ENCODE results near the gene PLEKHG7. TPM values are rescaled to one million over a fixed set of nuclear protein-coding genes. Genes with fewer than 3 reads are reported as not detected.

Gene PLEKHG7
- total RNA-seq, 2 experiments from 2014 or later = not detected

GRCh38 chr12:92673756-92674155 is 29.0 kb upstream of the PLEKHG7 start:
- H3K9me3 ChIP-seq (ENCODE audit: control insufficient read depth in 1 of 2, insufficient read depth in 1 of 2, low read length in 2 of 2) = no peaks in the 10 kb centered on the region
- H3K4me3 ChIP-seq (ENCODE audit: low read length) = no peak overlapping the region
- no peaks in the 10 kb centered on the region for H3K27me3 Mint-ChIP-seq
- no peaks in the 10 kb centered on the region for H3K27me3 ChIP-seq (ENCODE audit: control insufficient read depth in 1 of 2, insufficient read depth in 2 of 2, low read length in 2 of 2)
- no peaks in the 10 kb centered on the region for H3K36me3 Mint-ChIP-seq (ENCODE audit: low read depth)
- no peaks in the 10 kb centered on the region for H3K4me1 Mint-ChIP-seq (ENCODE audit: low read depth)
- POLR2A ChIA-PET = no interaction called here
- no peaks in the 10 kb centered on the region for H3K9me3 Mint-ChIP-seq
- no peak overlapping the region for H3K27ac Mint-ChIP-seq
- no peak overlapping the region for H3K4me3 Mint-ChIP-seq
- no peak for ATAC-seq (ENCODE audit: poor library complexity)
- H3K36me3 ChIP-seq (ENCODE audit: insufficient read depth, low read length) = no peaks in the 10 kb centered on the region
- intact Hi-C loops (cut with DNase I, micrococcal nuclease) = no loop called here
- CTCF ChIA-PET = no interaction called here
- no peak overlapping the region for H3K27ac ChIP-seq (ENCODE audit: low read depth in 1 of 2, low read length in 2 of 2)
- TF ChIP-seq, protein P1, sequence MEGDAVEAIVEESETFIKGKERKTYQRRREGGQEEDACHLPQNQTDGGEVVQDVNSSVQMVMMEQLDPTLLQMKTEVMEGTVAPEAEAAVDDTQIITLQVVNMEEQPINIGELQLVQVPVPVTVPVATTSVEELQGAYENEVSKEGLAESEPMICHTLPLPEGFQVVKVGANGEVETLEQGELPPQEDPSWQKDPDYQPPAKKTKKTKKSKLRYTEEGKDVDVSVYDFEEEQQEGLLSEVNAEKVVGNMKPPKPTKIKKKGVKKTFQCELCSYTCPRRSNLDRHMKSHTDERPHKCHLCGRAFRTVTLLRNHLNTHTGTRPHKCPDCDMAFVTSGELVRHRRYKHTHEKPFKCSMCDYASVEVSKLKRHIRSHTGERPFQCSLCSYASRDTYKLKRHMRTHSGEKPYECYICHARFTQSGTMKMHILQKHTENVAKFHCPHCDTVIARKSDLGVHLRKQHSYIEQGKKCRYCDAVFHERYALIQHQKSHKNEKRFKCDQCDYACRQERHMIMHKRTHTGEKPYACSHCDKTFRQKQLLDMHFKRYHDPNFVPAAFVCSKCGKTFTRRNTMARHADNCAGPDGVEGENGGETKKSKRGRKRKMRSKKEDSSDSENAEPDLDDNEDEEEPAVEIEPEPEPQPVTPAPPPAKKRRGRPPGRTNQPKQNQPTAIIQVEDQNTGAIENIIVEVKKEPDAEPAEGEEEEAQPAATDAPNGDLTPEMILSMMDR (IDR thresholded peaks at IDR 0.05) = no peak
- no peak for DNase-seq
- no peaks in the 10 kb centered on the region for H3K4me1 ChIP-seq (ENCODE audit: insufficient read depth, low read length)

DNA sequence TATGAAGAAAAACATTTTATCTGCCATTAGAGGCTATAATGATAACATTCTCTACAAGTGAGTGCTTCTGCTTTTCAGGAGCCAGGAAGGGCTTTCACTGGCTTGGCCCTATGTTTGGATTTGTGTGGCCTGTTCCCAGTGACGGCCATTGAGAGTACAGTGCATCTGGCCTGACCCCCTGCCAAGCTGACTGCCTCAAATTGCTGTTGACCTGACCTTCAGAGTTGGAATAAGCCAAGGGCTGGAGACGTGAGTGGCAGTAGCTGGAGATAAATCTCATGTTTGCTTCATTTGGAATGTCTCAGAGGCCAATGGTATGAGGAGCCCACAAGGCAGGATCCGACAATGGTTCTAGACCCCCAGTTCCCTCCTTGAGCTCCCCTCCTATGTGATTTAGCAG is 28.3 kb upstream of the PLEKHG7 start:
- intact Hi-C loops (cut with DNase I, micrococcal nuclease) = no loop called here
- H3K36me3 Mint-ChIP-seq (ENCODE audit: low read depth) = no peaks in the 10 kb centered on the region
- no peak overlapping the region for H3K4me3 Mint-ChIP-seq
- no peaks in the 10 kb centered on the region for H3K9me3 Mint-ChIP-seq
- no peak overlapping the region for H3K4me3 ChIP-seq (ENCODE audit: low read length)
- ChIA-PET CTCF (no interaction called here), POLR2A (no interaction called here)
- H3K27ac Mint-ChIP-seq = no peak overlapping the region
- no peaks in the 10 kb centered on the region for H3K27me3 ChIP-seq (ENCODE audit: control insufficient read depth in 1 of 2, insufficient read depth in 2 of 2, low read length in 2 of 2)
- ATAC-seq (ENCODE audit: poor library complexity) (no peak), DNase-seq (no peak)
- H3K4me1 ChIP-seq (ENCODE audit: insufficient read depth, low read length) = no peaks in the 10 kb centered on the region
- no peak overlapping the region for H3K27ac ChIP-seq (ENCODE audit: low read depth in 1 of 2, low read length in 2 of 2)
- H3K27me3 Mint-ChIP-seq = no peaks in the 10 kb centered on the region
- TF ChIP-seq, protein P1 (IDR thresholded peaks at IDR 0.05) = no peak
- H3K9me3 ChIP-seq (ENCODE audit: control insufficient read depth in 1 of 2, insufficient read depth in 1 of 2, low read length in 2 of 2) = no peaks in the 10 kb centered on the region
- no peaks in the 10 kb centered on the region for H3K36me3 ChIP-seq (ENCODE audit: insufficient read depth, low read length)
- no peaks in the 10 kb centered on the region for H3K4me1 Mint-ChIP-seq (ENCODE audit: low read depth)

GRCh38 chr12:92675092-92675865 is 27.5 kb upstream of the PLEKHG7 start:
- intact Hi-C loops (cut with DNase I, micrococcal nuclease) = no loop called here
- H3K4me3 ChIP-seq (ENCODE audit: low read length) = no peak overlapping the region
- H3K27ac ChIP-seq (ENCODE audit: low read depth in 1 of 2, low read length in 2 of 2) = no peak overlapping the region
- CTCF ChIA-PET = no interaction called here
- H3K27me3 Mint-ChIP-seq = no peaks in the 10 kb centered on the region
- H3K9me3 Mint-ChIP-seq = no peaks in the 10 kb centered on the region
- DNase-seq (no peak), ATAC-seq (ENCODE audit: poor library complexity) (no peak)
- no peaks in the 10 kb centered on the region for H3K36me3 ChIP-seq (ENCODE audit: insufficient read depth, low read length)
- H3K27me3 ChIP-seq (ENCODE audit: control insufficient read depth in 1 of 2, insufficient read depth in 2 of 2, low read length in 2 of 2) = no peaks in the 10 kb centered on the region
- H3K4me1 ChIP-seq (ENCODE audit: insufficient read depth, low read length) = no peaks in the 10 kb centered on the region
- no peaks in the 10 kb centered on the region for H3K4me1 Mint-ChIP-seq (ENCODE audit: low read depth)
- POLR2A ChIA-PET = no interaction called here
- no peaks in the 10 kb centered on the region for H3K9me3 ChIP-seq (ENCODE audit: control insufficient read depth in 1 of 2, insufficient read depth in 1 of 2, low read length in 2 of 2)
- H3K27ac Mint-ChIP-seq = no peak overlapping the region
- no peaks in the 10 kb centered on the region for H3K36me3 Mint-ChIP-seq (ENCODE audit: low read depth)
- no peak overlapping the region for H3K4me3 Mint-ChIP-seq
- TF ChIP-seq, protein P1 (IDR thresholded peaks at IDR 0.05) = no peak
